GM12864 (cell line): ENCODE data around the gene LRP5.

Source experiments
- DNase-seq: peaks from one replicate; pipeline ENCODE4 v3.0.0-alpha.2; 2011; ENCODE audit warnings: low read depth
- H3K4me3 ChIP-seq: 2 replicates; pipeline ENCODE4 v1.5.1; 2011; ENCODE audit warnings: mild to moderate bottlenecking, low read depth, low read length, control low read depth
- TF ChIP-seq, protein P1 (sequence below): IDR thresholded peaks from 2 replicates; pipeline ENCODE4 v1.5.1; 2011; ENCODE audit warnings: low read depth, mild to moderate bottlenecking, moderate library complexity, low read length, control low read depth, inconsistent platforms; ENCODE audit errors: missing control alignments

The LRP5 gene

DNA sequence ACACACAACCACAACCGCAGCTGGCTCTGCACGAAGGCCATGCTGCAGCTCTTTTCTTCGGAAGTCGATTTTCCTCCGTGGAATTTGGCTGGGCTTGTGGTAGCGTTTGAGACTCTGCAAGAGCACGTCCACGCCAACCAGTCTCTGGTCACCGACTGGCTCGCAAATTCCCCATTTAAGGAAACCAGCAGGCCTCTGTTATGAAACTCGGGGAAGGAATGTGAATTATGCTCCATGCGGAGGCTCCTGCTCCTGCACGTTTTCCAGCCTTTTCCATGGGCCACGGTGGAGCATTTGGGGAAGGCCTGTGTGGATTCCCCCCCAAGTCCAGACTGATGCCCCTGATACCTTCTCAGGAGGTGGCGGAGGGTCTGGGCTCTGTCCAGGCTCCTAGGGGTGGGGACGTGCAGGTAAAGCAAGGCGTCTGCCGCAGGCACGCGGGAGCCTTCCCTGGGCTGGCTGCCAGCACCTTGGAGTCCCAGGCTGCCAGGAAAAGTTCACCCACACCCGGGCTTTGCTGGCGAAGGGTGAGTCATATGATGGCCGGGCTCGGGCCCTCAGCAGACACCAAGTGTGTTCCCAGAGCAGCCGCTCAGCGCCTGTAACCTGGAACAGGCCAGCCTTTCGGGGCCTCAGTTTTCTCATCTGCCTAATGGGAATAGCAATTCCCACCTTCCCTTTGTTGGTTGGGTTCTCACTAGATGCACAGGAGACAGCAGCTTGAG lies 41.9 kb downstream of the LRP5 start:
- H3K4me3 ChIP-seq: no peak overlapping the region
- no peak for DNase-seq
- TF ChIP-seq, protein P1, sequence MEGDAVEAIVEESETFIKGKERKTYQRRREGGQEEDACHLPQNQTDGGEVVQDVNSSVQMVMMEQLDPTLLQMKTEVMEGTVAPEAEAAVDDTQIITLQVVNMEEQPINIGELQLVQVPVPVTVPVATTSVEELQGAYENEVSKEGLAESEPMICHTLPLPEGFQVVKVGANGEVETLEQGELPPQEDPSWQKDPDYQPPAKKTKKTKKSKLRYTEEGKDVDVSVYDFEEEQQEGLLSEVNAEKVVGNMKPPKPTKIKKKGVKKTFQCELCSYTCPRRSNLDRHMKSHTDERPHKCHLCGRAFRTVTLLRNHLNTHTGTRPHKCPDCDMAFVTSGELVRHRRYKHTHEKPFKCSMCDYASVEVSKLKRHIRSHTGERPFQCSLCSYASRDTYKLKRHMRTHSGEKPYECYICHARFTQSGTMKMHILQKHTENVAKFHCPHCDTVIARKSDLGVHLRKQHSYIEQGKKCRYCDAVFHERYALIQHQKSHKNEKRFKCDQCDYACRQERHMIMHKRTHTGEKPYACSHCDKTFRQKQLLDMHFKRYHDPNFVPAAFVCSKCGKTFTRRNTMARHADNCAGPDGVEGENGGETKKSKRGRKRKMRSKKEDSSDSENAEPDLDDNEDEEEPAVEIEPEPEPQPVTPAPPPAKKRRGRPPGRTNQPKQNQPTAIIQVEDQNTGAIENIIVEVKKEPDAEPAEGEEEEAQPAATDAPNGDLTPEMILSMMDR: no peak

DNA sequence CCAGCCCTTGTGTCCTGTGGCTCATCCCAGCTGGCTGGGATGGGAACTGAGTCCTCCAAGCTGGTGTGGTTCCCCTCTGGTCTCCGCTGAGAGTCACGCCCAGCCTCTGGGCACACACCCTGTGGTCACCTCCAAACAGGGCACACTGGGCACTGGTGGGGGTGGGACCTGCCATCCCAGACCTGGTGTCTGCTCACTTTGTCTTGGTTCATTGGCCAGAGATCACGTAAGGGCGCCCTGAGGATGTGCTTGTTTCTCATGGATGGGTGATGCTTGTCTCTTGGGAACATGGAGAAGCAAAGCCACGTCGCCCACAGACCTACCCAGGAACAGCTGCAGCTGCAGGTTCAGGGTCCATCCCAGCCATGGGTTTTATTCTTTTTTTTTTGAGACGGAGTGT lies 43.1 kb downstream of the LRP5 start:
- TF ChIP-seq, protein P1: no peak
- no peak overlapping the region for H3K4me3 ChIP-seq
- DNase-seq: no peak

DNA sequence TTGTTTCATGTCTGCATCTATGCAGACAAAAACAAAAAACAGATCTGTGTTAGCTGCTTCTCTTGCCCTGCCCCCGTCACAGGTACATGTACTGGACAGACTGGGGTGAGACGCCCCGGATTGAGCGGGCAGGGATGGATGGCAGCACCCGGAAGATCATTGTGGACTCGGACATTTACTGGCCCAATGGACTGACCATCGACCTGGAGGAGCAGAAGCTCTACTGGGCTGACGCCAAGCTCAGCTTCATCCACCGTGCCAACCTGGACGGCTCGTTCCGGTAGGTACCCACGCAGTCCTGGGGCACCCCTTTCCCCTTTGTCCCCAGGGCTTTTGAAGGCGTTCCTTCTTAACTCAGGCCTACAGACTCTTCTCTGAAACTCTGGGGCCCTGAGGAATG lies 45.2 kb downstream of the LRP5 start:
- H3K4me3 ChIP-seq: no peak overlapping the region
- no peak for DNase-seq
- TF ChIP-seq, protein P1: no peak

DNA sequence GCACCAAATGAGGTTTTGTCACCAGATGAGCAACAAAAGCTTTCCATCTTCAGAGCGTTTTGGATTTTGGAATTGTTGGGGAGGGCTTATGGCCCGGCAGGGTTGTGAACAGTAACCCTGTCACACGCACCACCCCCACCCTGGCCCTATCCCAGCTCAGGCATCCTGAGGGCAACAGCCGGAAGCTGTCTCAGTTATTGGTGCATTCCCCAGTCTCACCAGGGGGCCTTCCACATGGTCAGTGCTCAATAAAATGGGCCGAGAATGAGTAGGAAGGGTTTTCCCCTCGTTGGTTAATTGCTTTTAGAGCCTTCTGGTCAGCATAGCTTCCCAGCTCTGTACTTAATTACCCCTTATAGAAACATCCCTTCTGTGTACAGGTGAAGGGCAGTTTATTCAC lies 46.0 kb downstream of the LRP5 start:
- no peak overlapping the region for H3K4me3 ChIP-seq
- TF ChIP-seq, protein P1: no peak
- DNase-seq: no peak

DNA sequence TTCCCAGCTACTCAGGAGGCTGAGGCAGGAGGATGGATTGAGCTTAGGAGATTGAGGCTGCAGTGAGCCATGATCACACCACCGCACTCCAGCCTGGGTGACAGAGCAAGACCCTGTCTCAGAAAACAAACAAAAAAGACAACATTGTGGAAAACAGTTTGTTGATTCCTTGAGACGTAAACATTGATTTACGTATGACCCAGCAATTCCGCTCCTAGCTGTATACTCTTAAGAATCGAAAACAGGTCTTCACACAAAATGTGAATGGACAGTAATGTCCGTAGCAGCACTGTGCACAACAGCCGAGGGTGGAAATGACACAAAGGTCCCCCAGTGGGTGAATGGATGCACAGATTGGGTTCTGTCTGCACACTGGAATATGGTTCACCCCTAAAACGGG lies 49.3 kb downstream of the LRP5 start:
- no peak overlapping the region for H3K4me3 ChIP-seq
- DNase-seq: no peak
- TF ChIP-seq, protein P1: no peak

DNA sequence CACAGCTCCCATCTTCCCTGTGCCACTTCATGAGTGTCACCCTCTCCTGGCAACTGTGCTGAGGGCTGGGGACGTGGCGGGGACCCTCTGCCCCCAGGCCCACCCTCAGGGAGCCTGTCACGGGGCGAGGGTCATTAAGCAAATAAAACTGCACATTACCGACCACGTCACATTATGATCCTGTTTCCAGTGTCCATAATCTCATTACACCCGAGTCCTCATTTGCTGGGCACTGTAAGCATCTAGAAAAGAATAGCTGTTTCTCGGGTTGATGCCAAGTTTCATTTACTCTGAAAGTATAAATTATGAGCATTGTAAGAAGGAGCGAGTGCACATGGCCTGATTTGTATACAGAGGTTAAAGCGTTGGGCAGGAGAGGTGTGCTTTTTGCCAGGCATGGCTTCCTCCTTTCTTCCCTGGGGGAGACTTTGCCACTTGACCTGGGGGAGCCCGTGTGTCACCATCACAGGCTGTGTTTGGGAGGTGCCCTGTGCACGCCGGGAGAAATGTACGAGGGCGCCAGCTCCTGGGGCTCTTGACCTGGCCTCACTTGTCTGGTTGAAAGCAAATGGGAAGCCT lies 50.5 kb downstream of the LRP5 start:
- TF ChIP-seq, protein P1: no peak
- no peak for DNase-seq
- no peak overlapping the region for H3K4me3 ChIP-seq

DNA sequence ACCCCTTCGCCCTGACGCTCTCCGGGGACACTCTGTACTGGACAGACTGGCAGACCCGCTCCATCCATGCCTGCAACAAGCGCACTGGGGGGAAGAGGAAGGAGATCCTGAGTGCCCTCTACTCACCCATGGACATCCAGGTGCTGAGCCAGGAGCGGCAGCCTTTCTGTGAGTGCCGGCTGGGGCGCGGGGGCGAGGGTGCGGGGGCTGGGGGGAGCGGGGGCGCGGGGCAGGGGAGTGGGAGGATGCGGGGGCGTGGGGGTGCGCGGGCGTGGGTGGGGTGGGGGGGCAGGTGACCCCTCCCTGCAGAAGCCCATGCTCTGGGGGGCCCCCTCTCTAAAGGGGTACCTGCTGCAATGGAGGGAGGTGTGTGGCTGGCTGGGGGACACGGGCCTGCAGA lies 51.4 kb downstream of the LRP5 start:
- no peak for DNase-seq
- H3K4me3 ChIP-seq: no peak overlapping the region
- TF ChIP-seq, protein P1: no peak
